WTC11 (cell line): Measurements from ENCODE around the gene SRMS. TPM values are rescaled to one million over a fixed set of nuclear protein-coding genes. Genes with fewer than 3 reads are reported as not detected.

ENCODE experiments used
- ATAC-seq: fragments of 200-7000 bp; cut with Tn5 transposase; 2 replicates; pipeline ENCODE4 v1.10.0; 2021; ENCODE audit warnings: mild to moderate bottlenecking, moderate library complexity
- CTCF ChIA-PET: fragments of 300-600 bp; sonication (Branson Sonifier 250); formaldehyde crosslinking; loops from one replicate; lab custom pipeline; 2021; ENCODE audit warnings: antibody characterized with exemption; lab: Charles Lee
- POLR2A ChIA-PET: fragments of 350-600 bp; sonication (Branson Sonifier 250); formaldehyde crosslinking; loops from one replicate; lab custom pipeline; 2021; ENCODE audit warnings: antibody characterized with exemption; lab: Charles Lee
- DNase-seq: peaks from one replicate; pipeline ENCODE4 v3.0.0; 2021; ENCODE audit warnings: low spot score
- H3K27ac Mint-ChIP-seq: 2 replicates; pipeline ENCODE4 v1.8.0; 2021; ENCODE audit warnings: mixed read lengths
- H3K27me3 Mint-ChIP-seq: 2 replicates; pipeline ENCODE4 v1.8.0; 2021; ENCODE audit warnings: low read depth, mild to moderate bottlenecking, moderate library complexity, mixed read lengths
- H3K36me3 Mint-ChIP-seq: 2 replicates; pipeline ENCODE4 v1.8.0; 2021; ENCODE audit warnings: mixed read lengths
- H3K4me1 Mint-ChIP-seq: 2 replicates; pipeline ENCODE4 v1.8.0; 2022; ENCODE audit warnings: mixed read lengths
- H3K4me3 Mint-ChIP-seq: 2 replicates; pipeline ENCODE4 v1.8.0; 2021; ENCODE audit warnings: mild to moderate bottlenecking, moderate library complexity, mixed read lengths
- H3K9me3 Mint-ChIP-seq: 2 replicates; pipeline ENCODE4 v1.8.0; 2021; ENCODE audit warnings: mixed read lengths
- ATF3 ChIP-seq: sonication (generic); formaldehyde crosslinking; conservative IDR thresholded peaks from 2 replicates; pipeline ENCODE4 v1.8.1; 2022; ENCODE audit warnings: mild to moderate bottlenecking, missing genetic modification reagents
- CDX4 ChIP-seq: fragments of 250-450 bp; sonication (Bioruptor Pico); IDR thresholded peaks from 2 replicates; pipeline ENCODE4 v1.9.0; 2021; ENCODE audit warnings: moderate library complexity, mild to moderate bottlenecking, inconsistent platforms, borderline replicate concordance
- CREB1 ChIP-seq: sonication (generic); formaldehyde crosslinking; IDR thresholded peaks from 2 replicates; pipeline ENCODE4 v1.8.0; 2023; ENCODE audit warnings: mild to moderate bottlenecking, missing genetic modification reagents
- E2F1 ChIP-seq: sonication (generic); formaldehyde crosslinking; IDR thresholded peaks from 2 replicates; pipeline ENCODE4 v1.8.0; 2022; ENCODE audit warnings: mild to moderate bottlenecking, missing genetic modification reagents
- FOXP1 ChIP-seq: sonication (generic); formaldehyde crosslinking; IDR thresholded peaks from 2 replicates; pipeline ENCODE4 v1.8.0; 2022; ENCODE audit warnings: missing genetic modification reagents, mild to moderate bottlenecking, moderate library complexity, borderline replicate concordance
- GRHL2 ChIP-seq: fragments of 250-450 bp; sonication (Bioruptor Pico); IDR thresholded peaks from 2 replicates; pipeline ENCODE4 v1.8.0; 2022; ENCODE audit warnings: mild to moderate bottlenecking, moderate library complexity; ENCODE audit not compliant: insufficient replicate concordance, severe bottlenecking
- MAX ChIP-seq: sonication (generic); formaldehyde crosslinking; IDR thresholded peaks from 2 replicates; pipeline ENCODE4 v1.8.0; 2022; ENCODE audit warnings: mild to moderate bottlenecking, missing genetic modification reagents
- PRDM15 ChIP-seq: sonication (generic); formaldehyde crosslinking; IDR thresholded peaks from 2 replicates; pipeline ENCODE4 v1.8.0; 2022; ENCODE audit warnings: missing genetic modification reagents
- SOX15 ChIP-seq: fragments of 250-450 bp; sonication (Bioruptor Pico); IDR thresholded peaks from 2 replicates; pipeline ENCODE4 v1.9.0; 2021; ENCODE audit warnings: mild to moderate bottlenecking
- TEAD1 ChIP-seq: sonication (generic); formaldehyde crosslinking; IDR thresholded peaks from 2 replicates; pipeline ENCODE4 v1.8.0; 2022; ENCODE audit warnings: mild to moderate bottlenecking, missing genetic modification reagents
- TEAD4 ChIP-seq: sonication (generic); formaldehyde crosslinking; IDR thresholded peaks from 2 replicates; pipeline ENCODE4 v1.8.0; 2022; ENCODE audit warnings: mild to moderate bottlenecking, missing genetic modification reagents
- USF2 ChIP-seq: sonication (generic); formaldehyde crosslinking; IDR thresholded peaks from 2 replicates; pipeline ENCODE4 v1.8.1; 2023; ENCODE audit warnings: mild to moderate bottlenecking, missing genetic modification reagents, moderate library complexity
- ZNF423 ChIP-seq: fragments of 250-450 bp; sonication (Bioruptor Pico); IDR thresholded peaks from 2 replicates; pipeline ENCODE4 v2.1.2; 2022; ENCODE audit warnings: mild to moderate bottlenecking, moderate library complexity
- ZNF425 ChIP-seq: fragments of 250-450 bp; sonication (Bioruptor Pico); conservative IDR thresholded peaks from 2 replicates; pipeline ENCODE4 v1.9.0; 2021; ENCODE audit warnings: mild to moderate bottlenecking
- ZSCAN18 ChIP-seq: fragments of 250-450 bp; sonication (Bioruptor Pico); IDR thresholded peaks from 2 replicates; pipeline ENCODE4 v2.1.2; 2022; ENCODE audit warnings: mild to moderate bottlenecking, moderate library complexity
- total RNA-seq: library from RNA; stranded (reverse); gene quantifications from 3 replicates; pipeline ENCODE4 v1.2.3, GENCODE V29; 2021

SRMS gene
- total RNA-seq, 1 experiment from 2014 or later, result 0.26 TPM

- TF ChIP-seq TEAD4 (CRISPR knock-in tag), result no peak
- TF ChIP-seq ZSCAN18 (CRISPR knock-in tag), result no peak
- TF ChIP-seq ZNF425, result no peak
- 0 out of 2 replicates have a peak, but pooled peaks have one; percentile 19 for TF ChIP-seq MAX (CRISPR knock-in tag)
- TF ChIP-seq SOX15, result no peak
- TF ChIP-seq PRDM15 (CRISPR knock-in tag), result 0 out of 2 replicates have a peak, but pooled peaks have one; percentile 14
- no peak for TF ChIP-seq CREB1 (CRISPR knock-in tag)
- TF ChIP-seq FOXP1, result no peak
These were observed 12.5 kb downstream of the SRMS start (continued) for GRCh38 chr20:63534831-63535651.

- Mint-ChIP-seq H3K4me1 (0 out of 2 replicates have a peak, but pooled peaks cover 2% of the 10 kb centered on the region), H3K27ac (no peak overlapping the region), H3K27me3 (no peaks in the 10 kb centered on the region), H3K36me3 (no peaks in the 10 kb centered on the region), H3K4me3 (no peak overlapping the region), H3K9me3 (no peaks in the 10 kb centered on the region)
- TF ChIP-seq CDX4 (CRISPR knock-in tag) (no peak), E2F1 (CRISPR knock-in tag) (no peak), TEAD4 (CRISPR knock-in tag) (no peak), ATF3 (CRISPR knock-in tag) (no peak), ZNF423 (0 out of 2 replicates have a peak, but pooled peaks have one; percentile 18), GRHL2 (CRISPR knock-in tag) (no peak), TEAD1 (CRISPR knock-in tag) (no peak), USF2 (CRISPR knock-in tag) (no peak)
- no peak for DNase-seq
- no peak for ATAC-seq
- ChIA-PET POLR2A (interaction anchor here (1.5 kb wide), 1 partner anchor 13 kb away, joined by 5 read pairs; the partner anchor contains the start of gene PPDPF), CTCF (interaction anchor here (1.0 to 4.8 kb wide), 7 partner anchors 14 to 446 kb away, joined by 3 to 33 read pairs (median 5); partner anchors contain the start of genes PPDPF and PRPF6)
These were observed 13.1 kb downstream of the SRMS start for GRCh38 chr20:63534427-63534830.
